PC-9 (cell line): ENCODE measurements around the gene PERCC1.

Experiments used
- EZH2 ChIP-seq: fragments of 200-600 bp; sonication (generic); IDR thresholded peaks from 2 replicates; pipeline ENCODE4 v1.8.0; 2017; ENCODE audit warnings: antibody characterized with exemption, low read depth
- TF ChIP-seq, protein P1 (sequence below): fragments of 200-600 bp; sonication (generic); conservative IDR thresholded peaks from 2 replicates; pipeline ENCODE4 v1.6.1; 2017; ENCODE audit warnings: mixed run types, antibody characterized with exemption, mild to moderate bottlenecking, moderate library complexity

DNA sequence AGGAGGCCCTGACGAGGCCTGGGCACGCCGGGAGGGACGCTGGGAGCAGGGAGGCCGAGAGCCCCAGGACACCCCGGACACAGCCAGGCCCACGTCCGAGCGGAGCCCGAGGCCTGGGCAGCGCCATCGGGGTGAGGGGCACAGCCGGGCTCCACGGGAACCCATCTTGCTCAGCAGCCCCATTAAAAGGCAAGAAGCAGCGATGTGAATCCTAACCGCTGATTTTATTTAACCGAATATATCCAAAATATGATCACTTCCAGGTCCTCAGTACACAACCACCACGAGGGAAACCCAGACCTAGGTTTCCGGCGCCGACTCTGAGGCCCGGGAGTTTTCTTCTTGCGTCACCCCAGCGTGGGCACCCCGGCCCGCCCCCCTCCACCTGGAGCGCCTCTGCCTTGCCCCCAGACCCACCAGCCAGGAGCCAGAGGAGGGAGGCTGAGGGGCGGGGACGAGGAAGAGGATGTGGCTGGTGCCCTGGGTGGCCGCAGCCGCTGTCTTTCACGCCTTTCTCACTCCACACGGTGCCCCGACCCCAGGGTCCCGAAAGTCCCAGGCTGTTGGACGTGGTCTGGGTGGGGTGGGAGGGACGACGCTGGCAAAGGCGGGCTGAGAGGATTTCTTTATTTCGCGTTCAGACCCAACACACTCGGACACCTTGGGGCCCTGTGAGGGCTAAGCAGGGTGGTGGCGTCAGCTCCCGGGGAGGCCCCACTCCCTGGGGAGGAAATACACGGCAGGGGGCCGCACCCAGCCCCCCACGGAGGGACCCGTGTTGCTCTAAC lies 14.0 kb downstream of the PERCC1 start:
- no peak for TF ChIP-seq EZH2
- TF ChIP-seq, protein P1, sequence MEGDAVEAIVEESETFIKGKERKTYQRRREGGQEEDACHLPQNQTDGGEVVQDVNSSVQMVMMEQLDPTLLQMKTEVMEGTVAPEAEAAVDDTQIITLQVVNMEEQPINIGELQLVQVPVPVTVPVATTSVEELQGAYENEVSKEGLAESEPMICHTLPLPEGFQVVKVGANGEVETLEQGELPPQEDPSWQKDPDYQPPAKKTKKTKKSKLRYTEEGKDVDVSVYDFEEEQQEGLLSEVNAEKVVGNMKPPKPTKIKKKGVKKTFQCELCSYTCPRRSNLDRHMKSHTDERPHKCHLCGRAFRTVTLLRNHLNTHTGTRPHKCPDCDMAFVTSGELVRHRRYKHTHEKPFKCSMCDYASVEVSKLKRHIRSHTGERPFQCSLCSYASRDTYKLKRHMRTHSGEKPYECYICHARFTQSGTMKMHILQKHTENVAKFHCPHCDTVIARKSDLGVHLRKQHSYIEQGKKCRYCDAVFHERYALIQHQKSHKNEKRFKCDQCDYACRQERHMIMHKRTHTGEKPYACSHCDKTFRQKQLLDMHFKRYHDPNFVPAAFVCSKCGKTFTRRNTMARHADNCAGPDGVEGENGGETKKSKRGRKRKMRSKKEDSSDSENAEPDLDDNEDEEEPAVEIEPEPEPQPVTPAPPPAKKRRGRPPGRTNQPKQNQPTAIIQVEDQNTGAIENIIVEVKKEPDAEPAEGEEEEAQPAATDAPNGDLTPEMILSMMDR: no peak
